GM19035 (cell line): Measurements from ENCODE around the gene SEC11C.

ENCODE experiments used
- ATAC-seq: cut with Tn5 transposase; IDR thresholded peaks from one replicate; pipeline ENCODE4 v1.9.1; 2021; ENCODE audit not compliant: unreplicated experiment

SEC11C gene

GRCh38 chr18:59144483-59144882 is 4.8 kb downstream of the SEC11C start:
- no peak for ATAC-seq

- ATAC-seq, result no peak
Observed at GRCh38 chr18:59145055-59145454, 5.4 kb downstream of the SEC11C start.

GRCh38 chr18:59148192-59148591 is 8.5 kb downstream of the SEC11C start:
- no peak for ATAC-seq

GRCh38 chr18:59149007-59149406 is 9.3 kb downstream of the SEC11C start:
- ATAC-seq, result no peak

GRCh38 chr18:59149416-59149815 is 9.7 kb downstream of the SEC11C start:
- ATAC-seq, result no peak

GRCh38 chr18:59150236-59150635 is 10.6 kb downstream of the SEC11C start:
- ATAC-seq, result no peak

GRCh38 chr18:59155153-59155552 is 15.5 kb downstream of the SEC11C start:
- no peak for ATAC-seq

GRCh38 chr18:59156316-59156715 is 16.6 kb downstream of the SEC11C start:
- no peak for ATAC-seq

- no peak for ATAC-seq
Observed at GRCh38 chr18:59159265-59159664, 19.6 kb downstream of the SEC11C start.

- no peak for ATAC-seq
Observed at GRCh38 chr18:59159986-59160385, 20.3 kb downstream of the SEC11C start.

- ATAC-seq, result no peak
Observed at GRCh38 chr18:59172664-59173249, 33.1 kb downstream of the SEC11C start.

GRCh38 chr18:59177485-59177884 is 37.8 kb downstream of the SEC11C start:
- no peak for ATAC-seq

- ATAC-seq, result no peak
Observed at GRCh38 chr18:59180150-59180845, 40.6 kb downstream of the SEC11C start.

- no peak for ATAC-seq
Observed at GRCh38 chr18:59182673-59183072, 43.0 kb downstream of the SEC11C start.

GRCh38 chr18:59189008-59189407 is 49.3 kb downstream of the SEC11C start:
- no peak for ATAC-seq

- no peak for ATAC-seq
Observed at GRCh38 chr18:59189746-59190145, 50.1 kb downstream of the SEC11C start.

- ATAC-seq, result no peak
Observed at GRCh38 chr18:59196161-59196725, 56.6 kb downstream of the SEC11C start.

- ATAC-seq, result no peak
Observed at GRCh38 chr18:59197636-59198035, 58.0 kb downstream of the SEC11C start.

- no peak for ATAC-seq
Observed at GRCh38 chr18:59198215-59198614, 58.5 kb downstream of the SEC11C start.

- ATAC-seq, result no peak
Observed at GRCh38 chr18:59200787-59201186, 61.1 kb downstream of the SEC11C start.

- no peak for ATAC-seq
Observed at GRCh38 chr18:59202258-59202820, 62.7 kb downstream of the SEC11C start.

GRCh38 chr18:59207506-59207905 is 67.8 kb downstream of the SEC11C start:
- no peak for ATAC-seq
